Retina (tissue), 1 donor: ENCODE results near the gene SOX1.

Experiments used
- DNase-seq: peaks from one replicate; pipeline ENCODE4 v3.0.0-alpha.2; 2016

Gene SOX1

DNA sequence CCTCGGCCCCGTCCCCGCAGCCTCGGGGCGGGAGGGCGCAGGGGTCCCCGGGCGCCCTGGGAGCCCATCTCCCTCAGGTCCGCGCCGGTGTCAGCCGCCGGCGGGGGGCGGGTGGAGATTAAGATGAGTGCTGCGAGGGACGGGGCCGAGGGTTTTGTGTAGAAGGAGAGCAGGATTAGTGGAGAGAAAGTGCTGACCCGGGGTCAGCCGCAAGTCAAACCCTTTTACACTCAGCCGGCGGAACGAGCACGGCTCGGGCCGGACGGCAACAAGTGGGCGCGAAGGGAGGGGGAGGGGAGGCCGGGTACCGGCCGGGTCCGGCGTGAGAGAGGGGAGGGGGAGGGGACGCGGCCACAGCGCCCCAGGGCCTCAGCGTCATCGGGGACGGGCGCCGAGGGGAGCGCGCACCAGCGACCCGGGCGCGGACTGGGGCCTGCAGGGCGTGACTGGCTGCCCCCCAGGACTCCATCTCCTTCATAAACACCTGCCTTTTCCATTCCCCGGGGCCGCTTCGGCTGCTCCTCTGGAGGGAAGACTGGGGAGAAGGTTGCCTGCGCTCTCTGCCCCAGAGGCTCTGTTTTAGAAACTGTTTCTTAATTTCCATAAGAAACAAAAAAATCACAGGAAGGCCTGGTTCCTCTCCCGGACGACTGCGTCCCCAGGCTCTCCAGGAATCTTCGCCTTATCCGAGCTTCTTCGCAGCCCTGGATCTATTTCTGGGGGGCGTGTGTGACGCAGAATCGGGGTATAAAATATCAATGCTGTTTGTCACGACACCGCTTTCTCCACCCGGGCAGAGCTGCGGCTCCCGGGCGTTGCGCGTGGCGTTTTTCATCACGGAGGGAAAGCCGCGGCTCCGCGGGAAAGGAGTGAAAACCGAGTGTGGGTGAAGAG, 6.5 kb downstream of the SOX1 start:
- DNase-seq: peak; percentile 68

DNA sequence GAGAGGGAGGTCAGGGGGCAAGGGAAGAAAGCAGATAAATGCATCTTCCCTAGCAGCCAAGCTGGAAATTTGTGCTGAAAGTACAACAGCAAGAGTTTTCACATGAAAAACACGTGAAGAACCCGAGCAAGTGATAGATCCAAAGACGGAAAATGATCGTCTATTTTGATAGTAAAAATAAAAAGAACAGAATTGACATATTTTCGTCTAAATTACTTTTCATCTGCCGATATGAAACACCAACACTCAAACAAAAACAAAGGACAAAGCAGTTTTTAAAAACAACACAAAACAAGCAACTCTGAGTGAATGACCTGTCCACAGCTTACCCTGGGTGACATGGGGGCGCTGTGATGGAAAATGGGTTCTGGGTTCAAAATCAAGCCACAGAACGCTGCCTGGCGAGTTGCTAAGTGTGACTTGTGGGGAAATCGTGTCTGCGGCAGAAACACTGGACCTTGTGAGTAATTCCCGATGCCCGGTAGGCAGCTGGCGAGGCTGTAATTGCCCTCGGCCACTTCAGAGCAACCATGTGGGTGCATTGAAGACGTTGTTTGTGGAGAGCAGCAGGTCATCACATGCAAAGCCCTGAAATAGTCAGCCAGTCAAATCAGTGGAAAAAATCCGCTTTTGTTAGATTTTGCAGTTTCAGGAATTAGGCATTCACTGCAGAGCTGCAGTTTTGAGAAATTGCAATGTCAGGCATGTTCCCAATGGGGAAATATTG, 7.4 kb downstream of the SOX1 start:
- peak; percentile 40 for DNase-seq

DNA sequence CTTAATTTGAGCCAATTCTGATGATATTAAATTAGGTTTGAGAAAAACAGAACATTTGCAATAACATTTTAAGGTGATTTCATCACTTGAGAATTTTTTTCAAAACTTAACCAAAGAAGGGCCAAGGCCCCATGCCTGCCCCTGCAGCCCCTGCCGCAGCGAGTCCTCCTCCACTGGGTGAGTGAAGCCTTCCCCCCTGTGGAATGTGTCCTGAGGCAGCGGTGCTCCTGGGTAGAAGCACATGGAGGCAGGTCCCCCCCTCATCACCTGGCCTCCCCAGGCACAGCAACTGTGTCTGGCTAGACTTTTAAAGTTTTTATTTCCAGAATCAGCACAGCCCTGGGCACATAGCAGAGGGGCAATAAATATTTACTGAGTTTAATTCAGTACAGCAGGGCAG, 10.8 kb downstream of the SOX1 start:
- no peak for DNase-seq

DNA sequence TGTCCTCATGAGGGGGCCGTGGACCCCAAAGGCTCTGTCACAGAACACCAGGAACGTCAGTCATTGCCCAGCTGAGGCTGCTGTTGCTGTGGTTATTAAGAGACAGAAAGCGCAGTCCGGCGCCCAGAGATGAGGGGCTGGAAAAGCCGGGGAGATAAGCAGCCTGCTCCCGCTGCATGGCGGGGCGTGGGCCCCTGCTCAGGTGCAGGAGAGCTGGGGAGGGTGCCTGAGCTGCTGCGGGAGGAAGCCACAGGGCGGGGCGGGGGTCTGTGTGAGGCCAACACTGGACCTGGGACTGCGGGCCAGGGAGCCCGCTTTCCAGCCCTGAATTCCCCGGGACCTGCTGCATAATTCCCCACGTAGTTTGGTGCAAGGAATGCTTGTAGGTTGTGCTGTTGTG, 11.3 kb downstream of the SOX1 start:
- DNase-seq: peak; percentile 41

DNA sequence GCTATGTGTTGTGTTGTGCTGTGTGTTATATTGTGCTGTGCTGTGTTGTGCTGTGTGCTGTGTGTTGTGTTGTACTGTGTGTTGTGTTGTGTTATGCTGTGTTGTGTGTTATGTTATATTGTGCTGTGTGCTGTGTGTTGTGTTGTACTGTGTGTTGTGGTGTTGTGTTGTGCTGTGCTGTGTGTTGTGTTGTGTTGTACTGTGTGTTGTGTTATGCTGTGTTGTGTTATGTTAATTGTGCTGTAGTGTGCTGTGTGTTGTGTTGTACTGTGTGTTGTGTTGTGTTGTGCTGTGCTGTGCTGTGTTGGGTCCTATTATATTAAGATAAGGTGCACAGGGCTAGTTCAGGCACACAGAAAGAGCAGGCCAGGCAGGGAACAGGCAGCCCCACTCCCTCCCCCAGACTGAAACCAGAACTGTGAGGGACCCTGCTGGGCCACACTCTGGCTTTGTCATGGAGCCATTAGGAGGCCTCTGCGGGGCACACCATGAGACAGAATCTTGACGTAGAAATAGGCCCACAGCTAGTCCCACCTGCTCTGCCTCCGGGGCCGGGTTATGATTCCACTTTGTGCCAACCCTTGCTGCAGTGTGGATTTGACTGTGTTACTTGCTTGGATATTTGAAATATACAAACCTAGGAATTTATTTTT, 12.1 kb downstream of the SOX1 start:
- no peak for DNase-seq

DNA sequence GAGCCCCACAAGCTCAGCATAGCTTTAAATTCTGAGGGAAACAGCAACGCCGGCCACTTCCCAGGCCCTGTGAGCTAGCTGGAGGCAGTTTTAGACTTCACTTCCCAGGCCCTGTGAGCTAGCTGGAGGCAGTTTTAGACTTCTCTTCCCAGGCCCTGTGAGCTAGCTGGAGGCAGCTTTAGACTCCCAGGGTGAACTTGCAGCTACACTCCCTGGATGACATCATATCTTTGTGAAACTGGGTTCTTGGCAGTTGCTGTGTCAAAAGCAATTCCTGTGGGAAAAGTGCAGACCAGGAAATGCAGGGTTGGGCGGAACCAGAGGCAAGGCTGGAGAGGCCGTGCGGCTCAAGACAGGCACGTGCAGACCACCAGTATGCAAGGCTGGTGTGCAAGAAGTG, 12.7 kb downstream of the SOX1 start:
- DNase-seq: no peak

DNA sequence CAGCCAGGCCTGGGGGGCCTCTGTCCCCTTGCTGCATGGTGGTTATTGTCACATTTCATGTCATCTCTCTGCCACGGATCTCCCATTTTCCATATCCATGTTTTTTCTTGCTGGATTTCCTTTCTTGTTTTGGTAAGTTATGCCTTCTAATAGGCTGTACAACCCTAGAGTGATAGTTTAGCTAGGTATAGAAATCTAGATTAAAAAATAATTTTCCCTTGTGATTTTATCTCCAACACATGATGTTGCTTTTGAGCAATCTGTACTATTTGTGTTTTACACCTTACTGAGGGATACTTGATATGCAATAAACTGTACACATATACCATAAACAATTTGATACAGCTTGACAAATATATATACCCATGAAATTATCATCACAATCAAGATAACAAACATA, 17.0 kb downstream of the SOX1 start:
- no peak for DNase-seq

DNA sequence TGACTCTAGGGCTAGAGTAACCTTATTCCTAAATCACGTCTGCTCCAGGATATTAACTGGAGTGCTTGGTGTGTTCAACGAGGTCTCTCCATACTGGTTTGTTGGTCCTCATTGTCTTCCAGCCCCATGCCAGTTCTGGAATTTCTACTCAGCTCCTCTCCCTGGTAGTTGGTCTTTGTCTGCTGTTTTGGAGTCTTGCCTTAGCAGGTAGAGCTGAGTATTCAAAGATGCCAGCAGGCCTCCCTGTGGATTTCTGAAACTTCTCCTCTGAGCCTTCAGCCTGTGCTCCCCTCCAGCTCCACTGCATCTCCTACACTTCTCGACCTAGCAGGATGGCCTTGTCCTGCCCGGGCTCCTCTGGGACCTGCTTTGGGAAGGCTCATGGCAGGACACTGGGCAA, 25.5 kb downstream of the SOX1 start:
- no peak for DNase-seq

DNA sequence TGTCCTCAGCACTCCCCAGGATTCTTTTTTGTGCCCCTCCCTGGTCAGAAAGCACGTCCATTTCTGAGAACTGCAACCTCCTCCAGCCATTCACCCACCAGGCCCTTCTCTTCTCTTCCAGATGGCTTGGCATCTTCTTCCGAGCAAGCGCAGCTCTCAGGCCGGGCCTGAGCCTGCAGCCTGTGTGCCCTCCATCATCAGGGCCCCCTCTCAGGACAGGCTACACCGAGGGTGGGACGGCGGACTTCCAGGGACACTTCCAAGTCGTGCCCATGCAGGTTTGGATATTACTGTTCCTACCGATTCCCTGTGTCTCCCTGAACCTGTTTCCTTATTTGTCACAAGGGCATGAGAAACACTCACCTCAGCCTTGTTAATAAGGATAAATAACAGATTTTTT, 28.4 kb downstream of the SOX1 start:
- DNase-seq: no peak

DNA sequence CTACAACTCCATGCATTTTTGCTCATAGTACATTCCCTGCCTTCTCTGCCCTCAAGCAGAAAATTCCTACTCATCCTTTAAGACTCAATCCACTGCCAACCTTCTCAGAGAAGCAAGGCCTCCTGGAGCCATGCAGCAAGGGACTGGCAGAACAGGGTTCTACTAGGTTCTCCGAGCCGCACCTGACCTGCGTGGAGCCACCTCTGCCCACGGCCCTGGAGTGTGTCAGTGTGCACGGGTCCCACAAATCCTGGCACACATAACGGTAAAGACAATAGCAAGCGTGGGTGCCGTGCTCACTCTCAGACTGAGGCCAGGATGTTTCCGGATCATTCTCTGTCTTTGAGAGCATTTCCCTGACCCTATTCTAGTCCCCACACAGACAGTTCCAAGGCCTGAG, 30.0 kb downstream of the SOX1 start:
- DNase-seq: no peak

DNA sequence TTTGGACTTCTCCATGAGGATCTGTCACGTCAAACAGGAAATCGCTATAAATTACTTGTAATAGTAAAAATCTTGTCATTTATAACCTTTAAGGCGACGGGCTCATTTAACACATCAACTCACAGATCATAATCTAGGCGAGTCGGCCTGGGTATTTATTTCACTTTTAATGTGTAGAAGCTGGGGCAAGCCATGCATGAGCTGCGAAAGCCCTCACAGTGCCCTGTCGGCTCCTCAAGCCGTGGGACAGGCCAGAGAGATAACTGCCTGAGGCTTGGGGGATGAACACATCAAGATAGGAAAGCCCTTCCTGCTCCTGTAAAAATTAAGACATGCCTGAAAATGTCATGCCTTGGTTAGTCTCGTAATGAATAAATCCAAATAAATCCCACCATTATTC, 30.8 kb downstream of the SOX1 start:
- DNase-seq: no peak

DNA sequence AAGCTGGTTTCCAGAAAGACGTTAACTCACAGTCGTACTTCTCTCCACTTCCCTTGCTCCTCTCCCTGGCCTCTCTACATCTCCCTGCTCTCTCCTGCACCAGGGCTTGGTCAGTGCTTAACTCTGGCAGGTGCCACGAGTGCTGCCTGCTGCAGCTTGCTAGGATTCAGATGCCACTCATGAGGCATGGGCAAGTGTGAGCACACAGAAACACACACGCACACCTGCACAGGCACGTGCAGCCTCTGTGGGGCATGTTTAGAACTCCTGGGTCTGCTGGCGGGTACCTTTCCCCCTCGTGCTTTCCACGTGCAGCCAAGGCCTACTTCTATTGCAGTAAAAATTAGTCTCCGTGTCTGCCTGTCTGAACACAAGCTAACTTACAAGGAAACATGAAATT, 31.8 kb downstream of the SOX1 start:
- no peak for DNase-seq

DNA sequence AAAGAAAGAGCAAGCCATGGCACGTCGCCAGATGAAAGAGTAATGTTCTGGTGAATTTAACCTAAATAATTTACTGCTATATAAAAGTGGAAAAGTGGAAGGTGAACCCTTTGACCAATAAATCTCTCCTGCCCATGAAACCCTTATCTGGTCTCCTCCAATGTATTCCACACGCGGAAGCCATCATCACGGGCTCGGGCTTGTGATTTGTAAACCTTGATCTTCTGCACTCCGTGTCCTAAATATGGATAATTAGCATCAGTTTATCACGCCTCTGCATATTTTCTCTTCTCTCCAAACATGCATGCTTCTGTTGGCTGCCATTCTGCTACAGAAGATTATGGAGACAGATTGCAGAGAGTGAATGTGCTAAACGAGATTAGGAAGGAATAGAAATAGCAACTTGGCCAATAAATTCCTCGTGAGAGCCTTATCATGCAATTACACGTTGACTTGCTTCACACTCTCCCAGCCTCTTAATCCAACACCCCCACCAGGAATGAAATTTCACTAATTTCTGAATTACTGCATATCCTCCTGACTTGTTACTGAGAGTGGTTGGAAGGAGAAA, 34.5 kb downstream of the SOX1 start:
- no peak for DNase-seq

DNA sequence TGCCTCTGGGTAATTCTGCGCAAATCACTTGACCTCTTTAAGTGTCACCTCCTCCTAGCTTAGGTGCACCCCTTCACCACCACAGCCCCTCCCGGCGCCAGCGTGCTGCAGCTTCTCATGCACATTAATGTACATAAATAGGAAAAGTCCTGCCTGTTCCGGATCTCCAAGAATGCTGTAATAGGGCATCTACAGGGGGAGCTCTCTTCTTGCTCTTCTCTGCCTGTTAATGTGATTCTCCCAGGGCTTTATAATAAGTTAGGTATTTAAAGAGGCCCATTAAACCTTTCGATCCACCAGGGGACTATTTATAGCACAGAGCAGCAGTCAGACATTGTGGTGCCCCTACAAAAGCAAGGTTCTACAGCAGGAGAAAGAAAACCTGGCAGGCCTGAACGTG, 35.3 kb downstream of the SOX1 start:
- no peak for DNase-seq

DNA sequence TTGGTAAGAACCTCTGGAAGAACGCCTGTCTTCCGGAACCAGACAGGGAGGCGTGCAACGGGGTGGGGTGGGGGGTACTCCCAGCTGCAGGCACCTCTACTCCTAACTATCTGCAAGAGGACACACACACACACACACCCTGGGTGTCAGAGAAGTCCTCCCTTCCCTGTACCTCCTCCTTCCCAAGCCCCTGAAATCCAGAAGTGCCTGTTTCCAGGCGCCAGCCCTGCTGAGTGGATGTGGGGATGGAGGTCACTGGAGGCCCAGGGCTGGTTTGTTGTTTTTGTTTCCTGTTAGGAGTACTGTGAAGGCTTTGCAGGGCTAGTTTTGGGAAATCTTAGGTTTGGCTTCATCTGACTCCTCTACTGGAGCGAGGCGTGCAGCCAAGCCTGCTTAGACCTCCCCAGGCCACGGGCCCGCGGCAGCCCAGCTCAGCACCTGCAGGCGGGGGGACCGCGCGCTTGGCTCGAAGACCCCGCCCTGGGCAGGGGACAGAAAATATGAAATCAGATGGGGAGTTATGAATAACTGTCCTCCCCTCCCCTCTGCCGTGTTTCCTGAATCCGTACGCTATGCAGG, 36.4 kb downstream of the SOX1 start:
- peak; percentile 62 for DNase-seq

DNA sequence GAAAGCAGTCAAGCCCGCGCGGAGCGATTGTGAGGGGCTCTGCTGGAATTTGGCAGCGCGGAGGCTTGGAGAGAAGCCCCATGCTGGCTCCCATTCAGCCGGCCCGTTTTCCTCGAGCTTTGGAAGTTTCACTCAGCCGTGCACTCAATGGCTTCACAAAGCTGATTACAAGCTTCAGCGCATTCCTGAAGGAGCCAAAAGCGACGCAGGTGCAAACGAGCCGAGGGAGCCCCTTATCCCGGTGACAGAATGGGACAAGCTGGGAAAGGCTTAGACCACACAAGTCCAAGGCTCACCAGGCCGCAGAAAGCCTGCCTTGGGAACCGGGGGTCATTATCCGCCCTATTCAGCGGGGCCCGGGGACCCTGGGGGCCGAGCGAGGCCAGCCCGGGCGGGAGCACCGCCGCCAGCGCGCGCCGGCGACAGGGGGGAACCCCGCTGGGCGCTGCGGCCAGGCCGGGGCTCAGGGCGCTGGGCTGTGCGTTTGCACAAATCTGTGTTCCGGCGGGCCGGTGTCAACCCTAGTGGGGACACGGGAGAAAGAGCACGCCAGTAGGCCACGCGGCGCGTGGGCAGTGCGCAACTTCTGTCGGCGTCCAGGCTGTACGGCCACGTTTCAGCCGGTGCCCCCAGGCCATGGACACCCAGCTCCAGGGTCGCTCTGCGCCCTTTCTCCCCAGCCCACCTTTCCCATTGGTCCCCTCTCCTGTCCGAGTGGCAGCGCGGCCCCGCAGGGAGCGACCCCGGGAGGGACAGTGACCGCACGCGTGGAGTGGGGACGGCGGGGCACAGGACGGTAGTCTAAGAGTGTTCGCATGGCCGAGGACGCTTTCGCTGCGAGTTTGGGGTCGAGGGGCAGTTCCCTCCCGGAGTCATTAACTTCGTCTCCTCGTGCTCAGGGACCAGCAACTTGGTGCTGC, 37.3 kb downstream of the SOX1 start:
- peak; percentile 83 for DNase-seq

DNA sequence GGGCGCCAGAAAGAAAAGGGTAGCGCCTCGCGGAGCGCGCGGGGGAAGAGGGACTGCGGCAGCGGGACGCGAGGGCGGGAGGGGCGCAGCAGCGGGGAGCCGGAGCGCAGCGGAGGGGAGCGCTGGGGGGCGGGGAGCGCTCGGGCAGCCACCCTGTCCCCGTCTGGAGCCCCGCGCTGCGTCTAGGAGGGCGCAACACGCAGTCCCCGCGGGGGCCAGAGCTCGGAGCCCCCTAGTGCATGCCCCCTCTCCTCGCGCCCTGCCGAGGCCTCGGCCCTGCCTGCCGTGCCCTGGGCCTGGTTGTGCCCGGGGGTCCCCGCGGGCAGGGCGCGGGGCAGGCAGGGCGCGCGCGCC, 37.9 kb downstream of the SOX1 start:
- no peak for DNase-seq

DNA sequence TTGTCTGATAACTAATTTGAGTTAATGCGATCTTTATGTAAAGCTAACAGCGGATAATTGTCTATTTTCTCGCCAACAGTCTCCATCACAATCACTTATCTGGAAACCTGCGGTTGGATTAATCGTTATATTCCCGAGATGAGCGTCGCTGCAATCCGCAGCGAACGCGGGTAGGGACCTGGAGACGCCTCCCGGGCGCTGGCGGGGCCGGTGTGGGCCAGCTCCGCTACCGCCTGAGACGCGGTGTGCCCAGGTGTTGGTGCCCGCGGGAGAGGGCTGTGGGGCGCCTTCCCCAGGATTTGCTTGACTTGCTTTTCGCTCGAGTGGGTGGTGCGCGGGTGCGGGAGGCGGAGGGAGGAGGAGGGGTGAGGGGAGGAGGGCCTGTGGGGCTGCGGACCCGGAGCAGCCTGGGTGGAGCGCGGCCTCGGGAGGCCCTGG, 38.3 kb downstream of the SOX1 start:
- DNase-seq: peak; percentile 76

DNA sequence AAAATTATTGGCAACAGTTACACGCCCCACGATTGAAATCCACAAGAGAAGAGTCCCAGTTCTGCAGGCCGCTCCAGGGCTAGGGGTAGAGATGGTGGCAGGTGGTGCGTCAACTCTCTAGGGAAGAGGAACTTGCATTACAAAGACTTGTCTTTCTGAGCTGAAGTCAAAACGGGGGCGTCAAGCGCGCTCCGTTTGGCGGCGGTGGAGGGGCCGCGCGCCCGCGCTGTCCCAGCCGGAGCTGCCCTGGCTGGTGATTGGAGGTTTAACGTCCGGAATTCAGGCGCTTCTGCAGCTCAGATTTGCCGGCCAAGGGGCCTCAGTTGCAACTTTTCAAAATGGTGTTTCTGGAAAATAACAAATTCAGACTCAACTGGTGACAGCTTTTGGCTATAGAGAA, 38.9 kb downstream of the SOX1 start:
- DNase-seq: peak; percentile 75

DNA sequence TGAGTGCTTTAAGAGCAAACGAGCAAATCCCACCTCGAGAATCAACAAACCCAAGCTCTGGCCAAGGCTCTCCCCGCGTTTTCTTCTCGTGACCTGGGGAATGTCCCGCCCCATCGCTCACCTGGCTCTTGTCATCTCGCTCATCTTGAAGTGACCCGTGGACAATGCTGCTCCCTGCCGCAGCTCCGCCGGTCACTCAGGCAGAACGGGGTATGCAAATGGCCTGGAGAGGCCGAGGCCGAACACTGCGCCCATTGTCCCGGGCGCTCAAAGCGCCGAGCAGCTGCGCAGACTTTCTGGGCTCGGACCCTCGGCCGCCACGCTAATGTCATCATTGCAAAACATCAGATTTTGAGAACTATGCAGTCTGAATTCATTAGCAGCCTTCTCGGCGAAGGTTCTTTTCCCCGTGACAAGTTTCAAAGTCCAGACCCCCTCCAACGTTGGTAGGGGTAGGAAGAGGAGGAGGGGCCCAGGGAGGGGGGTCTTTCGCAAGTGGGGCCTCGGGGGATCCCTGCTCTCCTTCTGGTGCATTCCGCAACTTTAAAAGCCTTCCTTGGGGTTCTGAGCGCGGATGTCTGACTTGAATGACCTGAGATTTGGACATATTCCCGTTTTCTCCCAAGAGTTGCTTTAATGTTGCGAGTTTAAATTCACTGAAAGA, 39.7 kb downstream of the SOX1 start:
- peak; percentile 80 for DNase-seq

DNA sequence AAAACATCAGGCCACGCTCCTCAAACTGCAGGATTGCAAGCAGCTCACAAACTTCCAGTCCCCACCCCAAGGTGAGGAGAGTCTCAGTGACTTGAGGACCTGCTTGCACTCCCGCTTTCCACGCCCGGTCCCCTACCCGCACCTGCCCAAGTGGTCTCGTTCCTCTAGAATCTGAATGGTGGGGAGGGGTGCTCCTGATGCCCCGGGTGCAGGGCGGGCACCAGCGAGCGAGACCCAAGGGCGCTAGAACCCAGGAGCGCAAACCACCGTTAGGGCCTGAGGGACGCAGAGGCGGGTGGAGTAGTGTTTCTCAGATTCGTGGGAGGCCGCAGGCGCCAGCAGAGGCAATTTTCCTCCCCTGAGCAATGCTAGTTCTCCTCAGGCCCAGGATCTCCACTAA, 40.3 kb downstream of the SOX1 start:
- DNase-seq: no peak

DNA sequence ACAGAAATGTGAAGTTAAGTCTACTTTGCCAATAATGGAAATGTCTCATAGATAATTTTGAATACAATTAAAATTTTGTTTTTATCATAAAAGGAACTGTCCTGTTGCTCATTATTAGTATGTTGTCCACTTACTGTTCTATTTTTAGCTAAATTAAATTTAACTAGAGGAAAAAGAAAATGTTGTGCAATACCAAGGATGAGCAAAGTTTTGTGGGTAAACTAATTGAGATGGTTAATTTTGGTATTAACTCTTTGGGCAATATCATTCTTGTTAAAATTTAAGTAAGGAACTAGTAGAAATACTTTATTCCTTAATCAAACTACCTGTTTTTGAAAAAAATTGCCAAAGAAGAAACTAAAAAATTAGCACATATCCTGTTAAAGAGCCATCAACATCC, 43.5 kb downstream of the SOX1 start:
- no peak for DNase-seq
